Naive thymus-derived CD4-positive, alpha-beta T cell (primary cell): ENCODE measurements around the gene LEF1. TPM values are rescaled to one million over a fixed set of nuclear protein-coding genes. Genes with fewer than 3 reads are reported as not detected.

ENCODE experiments used
- ATAC-seq: fragments of 150-1000 bp; cut with Tn5 transposase; 2 replicates; pipeline ENCODE4 v1.10.0; 2021; ENCODE audit warnings: mild to moderate bottlenecking, moderate library complexity
- CTCF ChIA-PET: fragments of 350-600 bp; sonication (Branson Sonifier 250); formaldehyde crosslinking; loops from one replicate; lab custom pipeline; 2021; ENCODE audit warnings: antibody characterized with exemption; lab: Charles Lee
- POLR2A ChIA-PET: fragments of 350-600 bp; sonication (Branson Sonifier 250); formaldehyde crosslinking; loops from one replicate; lab custom pipeline; 2021; ENCODE audit warnings: antibody characterized with exemption, inconsistent platforms; lab: Charles Lee
- DNase-seq, 9 donors: peaks; one replicate each; pipeline versions ENCODE4 v3.0.0 to v3.0.0-alpha.2; 2020 to 2022; ENCODE audit warnings: mixed read lengths in 1 of 9
- H3K27ac ChIP-seq: one replicate; pipeline ENCODE4 v1.7.0; 2013; ENCODE audit warnings: mild to moderate bottlenecking, low read depth, low read length, moderate library complexity
- H3K27me3 ChIP-seq, 2 donors: one replicate each; pipeline ENCODE4 v1.7.0; 2013; ENCODE audit warnings: low read length in 2 of 2, mild to moderate bottlenecking in 2 of 2, moderate library complexity in 2 of 2; ENCODE audit not compliant: control insufficient read depth in 2 of 2, insufficient read depth in 2 of 2
- H3K36me3 ChIP-seq, 3 experiments: 1 replicate in 2 of 3; 2 replicates in 1 of 3; pipeline ENCODE4 v1.7.0; 2013; ENCODE audit warnings: low read length in 3 of 3, mild to moderate bottlenecking in 3 of 3, moderate library complexity in 1 of 3; ENCODE audit not compliant: insufficient read depth in 3 of 3, control insufficient read depth in 2 of 3
- H3K4me1 ChIP-seq, 2 donors: one replicate each; pipeline ENCODE4 v1.7.0; 2013; ENCODE audit warnings: low read length in 2 of 2, mild to moderate bottlenecking in 2 of 2, moderate library complexity in 1 of 2; ENCODE audit not compliant: control insufficient read depth in 2 of 2, insufficient read depth in 2 of 2
- H3K4me3 ChIP-seq: 2 replicates; pipeline ENCODE4 v1.7.0; 2013; ENCODE audit warnings: mild to moderate bottlenecking, low read length
- H3K9me3 ChIP-seq, 3 experiments: 1 replicate in 2 of 3; 2 replicates in 1 of 3; pipeline ENCODE4 v1.7.0; 2013; ENCODE audit warnings: low read length in 3 of 3; ENCODE audit not compliant: control insufficient read depth in 2 of 3
- H3K27ac Mint-ChIP-seq, 9 donors: one replicate each; pipeline ENCODE4 v1.8.0; 2020 to 2022; ENCODE audit warnings: mixed read lengths in 9 of 9, mild to moderate bottlenecking in 8 of 9, moderate library complexity in 5 of 9, inconsistent platforms in 2 of 9
- H3K27me3 Mint-ChIP-seq, 5 donors: one replicate each; pipeline ENCODE4 v1.8.0; 2021 to 2022; ENCODE audit warnings: mixed read lengths in 5 of 5, mild to moderate bottlenecking in 1 of 5
- H3K36me3 Mint-ChIP-seq, 5 donors: one replicate each; pipeline ENCODE4 v1.8.0; 2020 to 2022; ENCODE audit warnings: mixed read lengths in 5 of 5, mild to moderate bottlenecking in 3 of 5, inconsistent platforms in 1 of 5
- H3K4me1 Mint-ChIP-seq, 7 donors: one replicate each; pipeline ENCODE4 v1.8.0; 2020 to 2022; ENCODE audit warnings: mixed read lengths in 7 of 7, mild to moderate bottlenecking in 3 of 7, inconsistent platforms in 1 of 7
- H3K4me3 Mint-ChIP-seq, 10 donors: one replicate each; pipeline ENCODE4 v1.8.0; 2020 to 2022; ENCODE audit warnings: mild to moderate bottlenecking in 10 of 10, mixed read lengths in 10 of 10, moderate library complexity in 6 of 10, inconsistent platforms in 2 of 10
- H3K9me3 Mint-ChIP-seq, 11 donors: one replicate each; pipeline ENCODE4 v1.8.0; 2020 to 2022; ENCODE audit warnings: mixed read lengths in 11 of 11, mild to moderate bottlenecking in 4 of 11, inconsistent platforms in 1 of 11, moderate library complexity in 1 of 11
- intact Hi-C, 2 donors: fragments of 100-400 bp; cut with micrococcal nuclease; formaldehyde crosslinking; loops; one replicate each; pipeline ENCODE4 v1.15.1; 2023
- polyA plus RNA-seq, 2 donors: library from polyadenylated mRNA; unstranded; fragments of 300-500 nt; fragmentation: Illumina TruSeq; gene quantifications; one replicate each; pipeline ENCODE4 v1.2.3, GENCODE V29; 2021
- total RNA-seq, 6 experiments: library from RNA in 5 of 6; stranded (reverse) in 5 of 6; gene quantifications; 1 replicate in 5 of 6; 2 replicates in 1 of 6; pipeline ENCODE4 v1.2.3 and lab custom pipeline; 2021 to 2026

LEF1 gene
- total and polyA plus RNA-seq, 7 experiments from 2014 or later = 270 to 928 (median 674) TPM

GRCh38 chr4:108036213-108036612 is 132.5 kb downstream of the LEF1 start:
- Histone ChIP-seq H3K36me3 (no peaks in the 10 kb centered on the region), H3K27ac (peak overlapping the region; percentile 78), H3K4me1 (peaks cover 0 to 55% of the 10 kb centered on the region in 2 donors), H3K9me3 (no peaks in the 10 kb centered on the region), H3K4me3 (peak overlapping the region; percentile 41), H3K27me3 (no peaks in the 10 kb centered on the region)
- no peaks in the 10 kb centered on the region for H3K27me3 Mint-ChIP-seq
- H3K27ac Mint-ChIP-seq = peak overlapping the region; percentile 90 to 100 (median 96)
- intact Hi-C loops = loop anchor here (1.0 to 5.0 kb wide), 5 partner anchors 9 to 1612 kb away; no protein-coding TSS in a partner anchor
- CTCF ChIA-PET = interaction anchor here (0.6 to 1.4 kb wide), 7 partner anchors 14 to 509 kb away, joined by 3 to 4 read pairs (median 3); no protein-coding TSS in a partner anchor
- H3K4me3 Mint-ChIP-seq = peak overlapping the region; percentile 73 to 87 (median 80)
- H3K4me1 Mint-ChIP-seq = peaks cover 19 to 81% (median 66%) of the 10 kb centered on the region in 7 donors
- ATAC-seq (peak; percentile 99), DNase-seq (peak in 8 of 9 donors; percentile 43 to 93 (median 88))
- POLR2A ChIA-PET = interaction anchor here (0.6 to 10.4 kb wide), 28 partner anchors 10 to 585 kb away, joined by 3 to 120 read pairs (median 6); partner anchors contain the start of gene LEF1
- H3K9me3 Mint-ChIP-seq = peaks cover 0 to 8% (median 0%) of the 10 kb centered on the region in 11 donors
- peaks cover 0 to 29% (median 0%) of the 10 kb centered on the region in 5 donors for H3K36me3 Mint-ChIP-seq

- Mint-ChIP-seq H3K4me1 (peaks cover 20 to 86% (median 71%) of the 10 kb centered on the region in 7 donors), H3K27ac (peak overlapping the region; percentile 90 to 100 (median 96)), H3K36me3 (peaks cover 0 to 32% (median 0%) of the 10 kb centered on the region in 5 donors), H3K4me3 (peak overlapping the region; percentile 73 to 87 (median 80)), H3K27me3 (no peaks in the 10 kb centered on the region), H3K9me3 (peaks cover 0 to 8% (median 0%) of the 10 kb centered on the region in 11 donors)
- Histone ChIP-seq H3K27me3 (no peaks in the 10 kb centered on the region), H3K9me3 (no peaks in the 10 kb centered on the region), H3K36me3 (no peaks in the 10 kb centered on the region), H3K4me1 (peaks cover 0 to 60% of the 10 kb centered on the region in 2 donors), H3K4me3 (peak overlapping the region; percentile 41), H3K27ac (peak overlapping the region; percentile 78)
- ATAC-seq (no peak), DNase-seq (no peak)
- ChIA-PET POLR2A (interaction anchor here (0.6 to 10.4 kb wide), 31 partner anchors 8 to 585 kb away, joined by 3 to 120 read pairs (median 5); partner anchors contain the start of gene LEF1), CTCF (interaction anchor here (0.6 to 1.8 kb wide), 10 partner anchors 15 to 537 kb away, joined by 3 to 5 read pairs (median 4); no protein-coding TSS in a partner anchor)
- intact Hi-C loops = loop anchor here (1.0 to 5.0 kb wide), 5 partner anchors 10 to 1613 kb away; no protein-coding TSS in a partner anchor
Measured at GRCh38 chr4:108035691-108036090, 133.0 kb downstream of the LEF1 start.

- peaks cover 7 to 71% of the 10 kb centered on the region in 2 donors for H3K4me1 ChIP-seq
- Mint-ChIP-seq H3K4me3 (peak overlapping the region in 9 of 10 donors; percentile 45 to 87 (median 71)), H3K36me3 (peaks cover 0 to 34% (median 0%) of the 10 kb centered on the region in 5 donors), H3K9me3 (peaks cover 0 to 3% (median 0%) of the 10 kb centered on the region in 11 donors), H3K27ac (peak overlapping the region; percentile 39 to 98 (median 92)), H3K27me3 (no peaks in the 10 kb centered on the region), H3K4me1 (peaks cover 32 to 89% (median 80%) of the 10 kb centered on the region in 7 donors)
- H3K9me3 ChIP-seq = no peaks in the 10 kb centered on the region
- ChIA-PET POLR2A (interaction anchor here (0.8 to 10.4 kb wide), 13 partner anchors 9 to 135 kb away, joined by 3 to 120 read pairs (median 7); partner anchors contain the start of gene LEF1), CTCF (interaction anchor here (0.9 to 1.8 kb wide), 4 partner anchors 14 to 538 kb away, joined by 4 to 5 read pairs (median 4); no protein-coding TSS in a partner anchor)
- peak overlapping the region; percentile 78 for H3K27ac ChIP-seq
- no peak overlapping the region for H3K4me3 ChIP-seq
- no peaks in the 10 kb centered on the region for H3K36me3 ChIP-seq
- no peak for ATAC-seq
- peak in 4 of 9 donors; percentile 29 to 41 (median 33) for DNase-seq
- intact Hi-C loops = loop anchor here in 1 of 2 donors (5.0 kb wide), 2 partner anchors 323 to 588 kb away; partner anchors contain the start of gene RPL34
- H3K27me3 ChIP-seq = no peaks in the 10 kb centered on the region
Measured at GRCh38 chr4:108034565-108034964, 134.2 kb downstream of the LEF1 start.

- Mint-ChIP-seq H3K4me3 (peak overlapping the region in 4 of 10 donors; percentile 27 to 87 (median 70)), H3K27me3 (no peaks in the 10 kb centered on the region), H3K36me3 (peaks cover 0 to 34% (median 0%) of the 10 kb centered on the region in 5 donors), H3K27ac (peak overlapping the region in 8 of 9 donors; percentile 38 to 96 (median 91)), H3K4me1 (peaks cover 40 to 94% (median 85%) of the 10 kb centered on the region in 7 donors), H3K9me3 (peaks cover 0 to 3% (median 0%) of the 10 kb centered on the region in 11 donors)
- no peaks in the 10 kb centered on the region for H3K27me3 ChIP-seq
- ATAC-seq (no peak), DNase-seq (no peak)
- no peaks in the 10 kb centered on the region for H3K36me3 ChIP-seq
- H3K27ac ChIP-seq = peak overlapping the region; percentile 78
- H3K4me1 ChIP-seq = peaks cover 9 to 76% of the 10 kb centered on the region in 2 donors
- intact Hi-C loops = loop anchor here in 1 of 2 donors (5.0 kb wide), 2 partner anchors 324 to 589 kb away; partner anchors contain the start of gene RPL34
- POLR2A ChIA-PET = interaction anchor here (0.7 to 10.4 kb wide), 10 partner anchors 10 to 136 kb away, joined by 3 to 120 read pairs (median 5); partner anchors contain the start of gene LEF1
- CTCF ChIA-PET = interaction anchor here (0.6 to 2.5 kb wide), 3 partner anchors 74 to 539 kb away, joined by 3 to 9 read pairs (median 3); no protein-coding TSS in a partner anchor
- no peaks in the 10 kb centered on the region for H3K9me3 ChIP-seq
- no peak overlapping the region for H3K4me3 ChIP-seq
Measured at GRCh38 chr4:108033348-108033747, 135.4 kb downstream of the LEF1 start.

GRCh38 chr4:108031427-108032083 is 137.2 kb downstream of the LEF1 start:
- H3K9me3 Mint-ChIP-seq = peaks cover 0 to 3% (median 0%) of the 10 kb centered on the region in 11 donors
- H3K4me3 Mint-ChIP-seq = peak overlapping the region in 4 of 10 donors; percentile 6 to 40 (median 31)
- Histone ChIP-seq H3K27ac (peak overlapping the region; percentile 61), H3K4me3 (no peak overlapping the region), H3K9me3 (no peaks in the 10 kb centered on the region), H3K27me3 (no peaks in the 10 kb centered on the region), H3K36me3 (peaks cover 0 to 4% (median 0%) of the 10 kb centered on the region in 3 experiments), H3K4me1 (peaks cover 9 to 65% of the 10 kb centered on the region in 2 donors)
- no peaks in the 10 kb centered on the region for H3K27me3 Mint-ChIP-seq
- no peak for ATAC-seq
- intact Hi-C loops = loop anchor here (2.0 to 5.0 kb wide), 5 partner anchors 17 to 591 kb away; partner anchors contain the start of gene RPL34 (in 1 of the 2)
- ChIA-PET CTCF (interaction anchor here (0.6 to 4.1 kb wide), 23 partner anchors 12 to 541 kb away, joined by 3 to 32 read pairs (median 9); no protein-coding TSS in a partner anchor), POLR2A (interaction anchor here (0.5 to 10.4 kb wide), 18 partner anchors 12 to 588 kb away, joined by 3 to 120 read pairs (median 5); partner anchors contain the start of genes LEF1 and RPL34)
- H3K4me1 Mint-ChIP-seq = peaks cover 36 to 89% (median 78%) of the 10 kb centered on the region in 7 donors
- H3K36me3 Mint-ChIP-seq = peaks cover 0 to 34% (median 4%) of the 10 kb centered on the region in 5 donors
- H3K27ac Mint-ChIP-seq = peak overlapping the region; percentile 86 to 96 (median 94)
- peak in 2 of 9 donors; percentile 58 to 64 for DNase-seq
